Heart right ventricle (tissue), 16 donors: ENCODE results near the gene CREB3L4. TPM values are rescaled to one million over a fixed set of nuclear protein-coding genes. Genes with fewer than 3 reads are reported as not detected.

Experiments
- ATAC-seq, 8 donors: fragments of 200-7000 bp; cut with Tn5 transposase; one replicate each; pipeline ENCODE4 v1.9.1; 2020; ENCODE audit warnings: mild to moderate bottlenecking in 8 of 8, moderate library complexity in 8 of 8, moderate number of reproducible peaks in 1 of 8
- DNase-seq, 2 donors: peaks; one replicate each; pipeline ENCODE4 v3.0.0-alpha.2; 2020
- H3K27ac ChIP-seq, 10 donors: fragments of 200-600 bp; sonication (generic) in 2 of 10; one replicate each; pipeline versions ENCODE4 v1.5.0 to v1.8.0; 2020 to 2022; ENCODE audit warnings: mild to moderate bottlenecking in 3 of 10
- H3K27me3 ChIP-seq, 7 donors: fragments of 200-600 bp; one replicate each; pipeline ENCODE4 v1.8.0; 2021 to 2022; ENCODE audit warnings: mild to moderate bottlenecking in 2 of 7
- H3K36me3 ChIP-seq, 9 donors: fragments of 200-600 bp; sonication (generic) in 1 of 9; one replicate each; pipeline versions ENCODE4 v1.5.0 to v1.8.0; 2020 to 2022; ENCODE audit warnings: mild to moderate bottlenecking in 2 of 9
- H3K4me1 ChIP-seq, 9 donors: fragments of 200-600 bp; sonication (generic) in 1 of 9; one replicate each; pipeline versions ENCODE4 v1.5.0 to v1.8.0; 2020 to 2022; ENCODE audit warnings: mild to moderate bottlenecking in 4 of 9
- H3K4me3 ChIP-seq, 10 donors: fragments of 200-600 bp; sonication (generic) in 2 of 10; one replicate each; pipeline versions ENCODE4 v1.5.0 to v1.8.0; 2020 to 2022; ENCODE audit warnings: mild to moderate bottlenecking in 7 of 10, moderate library complexity in 2 of 10
- H3K9me3 ChIP-seq, 11 donors: fragments of 200-600 bp in 10 of 11; sonication (generic) in 2 of 11; one replicate each; pipeline versions ENCODE4 v1.5.0 to v1.8.0; 2013 to 2022; ENCODE audit warnings: mild to moderate bottlenecking in 2 of 11, control low read depth in 1 of 11, moderate library complexity in 1 of 11
- CTCF ChIP-seq, 9 donors: fragments of 200-600 bp; sonication (generic) in 2 of 9; IDR thresholded peaks; one replicate each; pipeline versions ENCODE4 v1.5.0 to v1.8.0; 2021 to 2022; ENCODE audit warnings: antibody characterized with exemption in 9 of 9, mild to moderate bottlenecking in 5 of 9, moderate library complexity in 1 of 9
- WGBS, 2 donors: extraction: QIAGEN DNeasy Blood & Tissue Kit; methylation state at CpG; one replicate each; pipeline ENCODE4 v1.1.7; 2013; ENCODE audit warnings: inconsistent platforms in 1 of 2; 5-methylcytosine and 5-hydroxymethylcytosine counted together
- intact Hi-C, 10 donors: fragments of 100-400 bp; cut with DNase I; formaldehyde crosslinking; loops; one replicate each; pipeline versions ENCODE4 v1.11.1 to v1.14.2; 2022
- polyA plus RNA-seq, 2 donors: library from polyadenylated mRNA; stranded (reverse); fragments of 200-250 nt; gene quantifications; one replicate each; pipeline ENCODE4 v1.2.3, GENCODE V29; 2013
- total RNA-seq, 10 donors: library from RNA; stranded (reverse); fragmentation: NEBNext Ultra II Directional in 3 of 10; extraction: Animal tissue kit (Norgen Biotek cat#: 25700) in 3 of 10; gene quantifications; one replicate each; pipeline versions ENCODE4 v1.2.1 to v1.2.4, GENCODE V29; 2021 to 2023
- donor health status: Arrhythmogenic right ventricular cardiomyopathy.
- donor health status: ischemic (EF 13 %, LVEDD 7.1; RV severe dilation, severe dysfunction).
- donor health status: healthy with polysubstance abuse.
- donor health status: DM: no; HTN: yes; CAD: no.
- donor health status: DM: no; HTN: no; CAD: no.
- donor health status: ischemic (EF 25% LVEDD 6.9; RV normal size, moderate dysfunction).
- donor health status: ischemic (EF 25% LVEDD 5.7; RV mildly dilated, moderate dysfunction).
- donor health status: healthy.
- donor health status: DM: yes; HTN: yes; CAD: no.
- donor health status: Ischemic cardiomyopathy.
- donor health status: ischemic (EF 35%, LVEDD 5.7; RV mildly dilated, moderate dysfunction).
- donor health status: nonischemic (EF 11% LVEDD 7.7; RV severe dilation, severe dysfunction).
- donor health status: DM: yes; HTN: yes; CAD: no.
- donor health status: PGD.
- donor health status: ischemic (EF 29% LVEDD 5.4; RV normal size, mild dysfunction).
- donor health status: nonischemic (EF 23%, LVEDD 6.1; RV moderate dilation, normal function).

CREB3L4 gene
- total and polyA plus RNA-seq, 12 donors, result 2.9 to 8.5 (median 4.6) TPM

GRCh38 chr1:153921803-153922075 lies 46.0 kb upstream of the CREB3L4 start:
- WGBS, 2 donors, result 2 to 6% methylated on average over 10 of the region's 10 CpGs
- ATAC-seq, result no peak
- intact Hi-C loops, result loop anchor here in 5 of 10 donors (2.0 to 5.0 kb wide), 5 partner anchors 23 to 124 kb away; no protein-coding TSS in a partner anchor
- Histone ChIP-seq H3K9me3 (no peaks in the 10 kb centered on the region), H3K27ac (peak overlapping the region in 9 of 10 donors; percentile 82 to 94 (median 91)), H3K27me3 (no peaks in the 10 kb centered on the region), H3K4me3 (peak overlapping the region; percentile 62 to 93 (median 72)), H3K36me3 (peaks cover 0 to 27% (median 0%) of the 10 kb centered on the region in 9 donors), H3K4me1 (peaks cover 12 to 61% (median 44%) of the 10 kb centered on the region in 9 donors)
- DNase-seq, result no peak
- no peak for TF ChIP-seq CTCF (IDR thresholded peaks at IDR 0.05)

GRCh38 chr1:153922076-153922971 lies 45.4 kb upstream of the CREB3L4 start:
- WGBS, 2 donors, result 0 to 1% methylated on average over 48 to 81 of the region's 86 CpGs
- peak in 7 of 8 donors; percentile 5 to 60 (median 25) for ATAC-seq
- Histone ChIP-seq H3K27ac (peak overlapping the region; percentile 82 to 94 (median 90)), H3K4me1 (peaks cover 12 to 56% (median 44%) of the 10 kb centered on the region in 9 donors), H3K27me3 (no peaks in the 10 kb centered on the region), H3K36me3 (peaks cover 0 to 27% (median 0%) of the 10 kb centered on the region in 9 donors), H3K9me3 (no peaks in the 10 kb centered on the region), H3K4me3 (peak overlapping the region; percentile 62 to 93 (median 72))
- DNase-seq, result peak; percentile 47 to 48
- peak in 3 of 9 donors; percentile 25 to 38 (median 34) for TF ChIP-seq CTCF (IDR thresholded peaks at IDR 0.05)
- intact Hi-C loops, result loop anchor here in 5 of 10 donors (2.0 to 5.0 kb wide), 5 partner anchors 22 to 125 kb away; no protein-coding TSS in a partner anchor

GRCh38 chr1:153922972-153923925 lies 44.5 kb upstream of the CREB3L4 start, which contains the start of gene GATAD2B:
Gene GATAD2B (minus strand): TSS chr1:153922972. CDS start chr1:153828347, 94,625 bp downstream.
- H3K27ac ChIP-seq, result peak within 1 kb of the TSS; percentile 82 to 94 (median 90)
- no peak for TF ChIP-seq CTCF (IDR thresholded peaks at IDR 0.05)
- peak within 1 kb of the TSS; percentile 67 to 93 (median 72) for H3K4me3 ChIP-seq
- H3K4me1 ChIP-seq, result peaks cover 10 to 51% (median 40%) of the 10 kb centered on the region in 9 donors
- DNase-seq, result peak; percentile 100
- no peaks in the 10 kb centered on the region for H3K9me3 ChIP-seq
- no peaks in the 10 kb centered on the region for H3K27me3 ChIP-seq
- peaks cover 0 to 17% (median 0%) of the 10 kb centered on the region in 9 donors for H3K36me3 ChIP-seq
- intact Hi-C loops, result loop anchor here in 5 of 10 donors (2.0 to 5.0 kb wide), 5 partner anchors 22 to 126 kb away; no protein-coding TSS in a partner anchor
- ATAC-seq, result peak; percentile 97 to 99 (median 98)
- WGBS, 2 donors, result 0% methylated on average over 53 of the region's 53 CpGs

- WGBS, 2 donors, result 83 to 85% methylated on average over 4 of the region's 4 CpGs
- DNase-seq (no peak), ATAC-seq (no peak)
- Histone ChIP-seq H3K27me3 (no peaks in the 10 kb centered on the region), H3K4me3 (no peak overlapping the region), H3K36me3 (peaks cover 0 to 26% (median 10%) of the 10 kb centered on the region in 9 donors), H3K4me1 (peaks cover 0 to 29% (median 12%) of the 10 kb centered on the region in 9 donors), H3K27ac (no peak overlapping the region), H3K9me3 (no peaks in the 10 kb centered on the region)
- no peak for TF ChIP-seq CTCF (IDR thresholded peaks at IDR 0.05)
- intact Hi-C loops, result no loop called here
Measured at GRCh38 chr1:153926405-153926804, 41.3 kb upstream of the CREB3L4 start.
